ENCODE data around the gene LYZL4. TPM values are rescaled to one million over a fixed set of nuclear protein-coding genes. Genes with fewer than 3 reads are reported as not detected.

The LYZL4 gene
- total and polyA plus RNA-seq, 12 donors = not detected

DNA sequence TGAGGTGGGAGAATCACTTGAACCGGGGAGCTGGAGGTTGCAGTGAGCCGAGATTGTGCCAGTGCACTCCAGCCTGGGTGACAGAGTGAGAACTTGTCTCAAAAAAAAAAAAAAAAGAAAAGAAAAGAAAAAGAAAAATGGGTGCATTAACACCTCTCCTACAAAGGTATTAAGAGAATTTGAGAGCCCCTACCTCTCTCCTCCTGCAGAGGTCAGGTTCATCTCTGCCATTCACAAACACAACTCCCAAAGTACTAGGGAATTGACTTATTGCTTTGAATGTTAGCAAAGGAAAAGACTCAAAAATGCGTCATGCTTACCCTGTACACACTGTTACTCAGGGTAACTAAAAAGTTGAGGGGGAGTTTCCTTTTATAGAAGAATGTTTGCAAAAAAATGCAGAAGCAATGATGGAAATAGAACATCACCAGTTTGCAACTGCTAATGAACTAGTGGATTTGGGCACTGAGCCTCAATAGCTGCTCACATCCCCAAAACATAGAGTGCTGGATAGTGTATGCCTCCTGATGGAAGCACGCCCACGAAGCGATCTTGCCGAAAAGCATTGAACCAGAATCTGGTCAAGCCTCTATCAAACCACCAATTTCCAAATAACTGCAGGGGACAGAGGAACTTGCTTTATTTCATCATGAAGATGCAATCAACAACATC, 15.5 kb upstream of the LYZL4 start:
- no peak overlapping the region for H3K27ac ChIP-seq
- intact Hi-C loops (cut with DNase I) = no loop called here
- TF ChIP-seq POLR2A (IDR thresholded peaks at IDR 0.05) = no peak
- H3K27me3 ChIP-seq = no peaks in the 10 kb centered on the region
- H3K4me3 ChIP-seq = no peak overlapping the region
- WGBS, 4 donors = 79 to 87% (median 83%) methylated on average over 7 of the region's 7 CpGs
- no peaks in the 10 kb centered on the region for H3K9me3 ChIP-seq (replicated peaks in 1 of 3)
- no peak for DNase-seq
- no peaks in the 10 kb centered on the region for H3K4me1 ChIP-seq (replicated peaks in 1 of 2)
- H3K36me3 ChIP-seq (replicated peaks in 1 of 2) = no peaks in the 10 kb centered on the region

DNA sequence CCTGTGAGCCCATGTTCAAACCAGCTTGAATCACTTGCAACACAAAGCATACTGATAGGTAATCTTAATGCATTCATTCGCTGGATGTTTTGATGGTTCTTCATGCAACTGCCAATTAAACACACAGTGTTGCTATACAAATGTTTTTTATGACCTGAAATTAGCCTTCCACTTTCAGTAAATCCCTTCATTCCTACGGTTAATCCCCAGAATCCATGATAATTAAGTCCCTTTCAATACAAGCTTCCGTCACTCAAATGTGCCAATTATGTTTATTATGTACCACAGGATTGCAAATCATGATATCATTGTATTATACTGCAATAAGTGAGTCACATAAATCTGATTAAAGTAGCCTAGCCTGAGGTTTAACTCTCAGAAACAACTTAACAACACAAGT, 14.5 kb upstream of the LYZL4 start:
- DNase-seq = no peak
- WGBS, 4 donors = 75 to 87% (median 79%) methylated on average over 3 of the region's 3 CpGs
- no peak for TF ChIP-seq POLR2A (IDR thresholded peaks at IDR 0.05)
- TF ChIP-seq, protein P1, sequence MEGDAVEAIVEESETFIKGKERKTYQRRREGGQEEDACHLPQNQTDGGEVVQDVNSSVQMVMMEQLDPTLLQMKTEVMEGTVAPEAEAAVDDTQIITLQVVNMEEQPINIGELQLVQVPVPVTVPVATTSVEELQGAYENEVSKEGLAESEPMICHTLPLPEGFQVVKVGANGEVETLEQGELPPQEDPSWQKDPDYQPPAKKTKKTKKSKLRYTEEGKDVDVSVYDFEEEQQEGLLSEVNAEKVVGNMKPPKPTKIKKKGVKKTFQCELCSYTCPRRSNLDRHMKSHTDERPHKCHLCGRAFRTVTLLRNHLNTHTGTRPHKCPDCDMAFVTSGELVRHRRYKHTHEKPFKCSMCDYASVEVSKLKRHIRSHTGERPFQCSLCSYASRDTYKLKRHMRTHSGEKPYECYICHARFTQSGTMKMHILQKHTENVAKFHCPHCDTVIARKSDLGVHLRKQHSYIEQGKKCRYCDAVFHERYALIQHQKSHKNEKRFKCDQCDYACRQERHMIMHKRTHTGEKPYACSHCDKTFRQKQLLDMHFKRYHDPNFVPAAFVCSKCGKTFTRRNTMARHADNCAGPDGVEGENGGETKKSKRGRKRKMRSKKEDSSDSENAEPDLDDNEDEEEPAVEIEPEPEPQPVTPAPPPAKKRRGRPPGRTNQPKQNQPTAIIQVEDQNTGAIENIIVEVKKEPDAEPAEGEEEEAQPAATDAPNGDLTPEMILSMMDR (IDR thresholded peaks at IDR 0.05) = no peak
- H3K27me3 ChIP-seq = no peaks in the 10 kb centered on the region
- intact Hi-C loops (cut with DNase I) = no loop called here
- H3K9me3 ChIP-seq (replicated peaks in 1 of 3) = no peaks in the 10 kb centered on the region
- H3K4me1 ChIP-seq (replicated peaks in 1 of 2) = no peaks in the 10 kb centered on the region
- no peak overlapping the region for H3K4me3 ChIP-seq
- no peaks in the 10 kb centered on the region for H3K36me3 ChIP-seq (replicated peaks in 1 of 2)
- H3K27ac ChIP-seq = no peak overlapping the region

DNA sequence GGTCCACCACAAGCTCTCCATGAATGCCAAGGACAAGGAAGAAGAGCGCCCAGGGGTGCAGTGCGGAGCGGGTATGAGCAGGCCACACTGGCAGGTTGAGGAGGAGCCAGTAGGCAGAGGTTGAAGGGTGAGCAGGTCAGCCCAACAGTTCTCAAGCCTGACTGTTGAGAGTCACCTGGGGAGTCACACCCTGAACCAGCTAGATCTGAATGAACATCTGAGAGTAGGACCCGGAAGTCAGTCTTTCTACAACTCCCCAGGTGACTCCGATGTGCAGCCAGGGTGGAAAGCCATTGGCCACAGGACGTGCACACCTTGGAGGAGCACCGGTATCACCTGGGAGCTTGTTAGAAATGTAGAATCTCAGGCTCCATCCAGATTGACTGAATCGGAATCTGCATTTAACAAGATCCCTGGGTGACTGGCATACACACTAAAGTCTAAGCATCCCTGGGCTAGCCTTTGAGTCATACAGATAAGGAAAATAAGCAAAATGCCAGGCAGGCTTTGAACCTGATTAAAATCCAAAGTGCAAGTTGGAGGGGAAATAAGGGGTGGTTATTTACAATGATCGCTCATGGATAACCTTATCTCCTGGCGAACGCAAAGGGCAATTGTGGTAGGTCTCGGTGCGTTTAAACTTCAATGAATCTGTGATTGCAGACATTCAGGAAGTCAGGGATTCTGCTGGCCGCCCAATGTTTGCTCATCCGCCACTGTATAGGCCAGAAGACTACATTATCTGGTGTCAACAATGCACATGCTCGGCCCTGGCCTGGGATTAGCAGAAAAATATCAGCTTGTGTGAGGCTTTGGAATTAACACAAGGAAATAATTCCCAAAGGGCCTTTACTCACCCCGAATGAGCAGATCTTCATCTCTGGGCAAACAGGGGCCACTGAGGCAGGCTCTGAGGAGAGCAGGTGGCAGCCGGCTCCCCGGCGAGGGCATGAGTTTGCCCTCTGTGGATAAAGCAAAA, 11.7 kb upstream of the LYZL4 start:
- H3K4me1 ChIP-seq (replicated peaks in 1 of 2) = no peaks in the 10 kb centered on the region
- DNase-seq = no peak
- H3K9me3 ChIP-seq (replicated peaks in 1 of 3) = no peaks in the 10 kb centered on the region
- H3K36me3 ChIP-seq (replicated peaks in 1 of 2) = no peaks in the 10 kb centered on the region
- H3K4me3 ChIP-seq = no peak overlapping the region
- no peak overlapping the region for H3K27ac ChIP-seq
- TF ChIP-seq, protein P1 (IDR thresholded peaks at IDR 0.05) = no peak
- no peak for TF ChIP-seq POLR2A (IDR thresholded peaks at IDR 0.05)
- no peaks in the 10 kb centered on the region for H3K27me3 ChIP-seq
- intact Hi-C loops (cut with DNase I) = no loop called here
- 86 to 89% (median 88%) methylated on average over 17 to 20 of the region's 20 CpGs for WGBS, 4 donors

DNA sequence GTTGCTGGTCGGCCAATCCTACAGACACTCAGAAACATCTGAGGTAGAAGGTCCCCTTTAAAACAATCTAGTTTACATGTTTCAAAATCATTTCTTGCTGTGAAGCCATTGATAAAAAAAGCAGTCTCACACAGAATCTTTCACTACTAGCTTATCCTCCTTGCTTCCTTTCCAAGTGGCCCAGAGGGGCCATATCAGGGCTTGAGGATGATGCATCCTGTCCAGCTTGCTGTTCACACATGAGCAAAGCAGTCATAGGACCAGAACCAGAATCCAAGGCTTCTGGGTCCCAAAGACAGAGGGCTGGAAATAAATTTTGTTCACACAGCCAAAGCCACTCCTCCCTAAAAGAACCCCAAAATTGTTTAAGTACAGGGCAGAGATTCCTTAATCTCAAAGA, 9.2 kb upstream of the LYZL4 start:
- intact Hi-C loops (cut with DNase I) = no loop called here
- Histone ChIP-seq H3K9me3 (replicated peaks in 1 of 3) (no peaks in the 10 kb centered on the region), H3K4me1 (replicated peaks in 1 of 2) (no peaks in the 10 kb centered on the region), H3K36me3 (replicated peaks in 1 of 2) (no peaks in the 10 kb centered on the region), H3K27me3 (no peaks in the 10 kb centered on the region), H3K4me3 (no peak overlapping the region), H3K27ac (no peak overlapping the region)
- WGBS, 4 donors = 81 to 94% (median 87%) methylated on average over 1 of the region's 1 CpG
- TF ChIP-seq, protein P1 (IDR thresholded peaks at IDR 0.05) = no peak
- TF ChIP-seq POLR2A (IDR thresholded peaks at IDR 0.05) = no peak
- DNase-seq = no peak
